A549 (cell line): ENCODE data around the gene HAUS5.

Source experiments
- CTCF ChIP-seq: fragments of >200 bp; sonication (Bioruptor Twin); formaldehyde crosslinking; IDR thresholded peaks from 3 replicates; pipeline ENCODE4 v1.5.1; 2016
- HMGXB4 ChIP-seq: fragments of 250-450 bp; sonication (Bioruptor Pico); IDR thresholded peaks from 2 replicates; pipeline ENCODE4 v1.5.0; 2021; ENCODE audit warnings: mild to moderate bottlenecking, moderate library complexity, borderline replicate concordance
- JUNB ChIP-seq: fragments of >200 bp; sonication (Bioruptor Twin); formaldehyde crosslinking; IDR thresholded peaks from 2 replicates; pipeline ENCODE4 v1.6.1; 2016
- MAX ChIP-seq: IDR thresholded peaks from 2 replicates; pipeline ENCODE4 v1.6.1; 2012

- TF ChIP-seq HMGXB4 (no peak), MAX (no peak), JUNB (no peak), CTCF (no peak)
Observed at GRCh38 chr19:35671818-35672217, 59.3 kb downstream of the HAUS5 start.
